ENCODE results near the gene BBIP1. TPM values are rescaled to one million over a fixed set of nuclear protein-coding genes. Genes with fewer than 3 reads are reported as not detected.

Gene BBIP1
- total RNA-seq, 2 experiments from 2014 or later: 36.9 to 39.5 TPM

- POLR2A ChIA-PET: no interaction called here
- CTCF ChIA-PET: interaction anchor here (1.0 to 1.1 kb wide), 3 partner anchors 22 to 106 kb away, joined by 3 read pairs; no protein-coding TSS in a partner anchor
Observed at GRCh38 chr10:110893559-110894179, 25.3 kb downstream of the BBIP1 start.

- ChIA-PET CTCF (interaction anchor here (0.5 kb wide), 1 partner anchor 89 kb away, joined by 3 read pairs; no protein-coding TSS in a partner anchor), POLR2A (no interaction called here)
Observed at GRCh38 chr10:110892602-110893288, 26.2 kb downstream of the BBIP1 start.

- ChIA-PET CTCF (interaction anchor here (1.0 kb wide), 1 partner anchor 31 kb away, joined by 4 read pairs; the partner anchor contains the start of gene BBIP1), POLR2A (no interaction called here)
Observed at GRCh38 chr10:110887560-110887959, 31.4 kb downstream of the BBIP1 start.

- CTCF ChIA-PET: interaction anchor here (1.0 kb wide), 1 partner anchor 15 kb away, joined by 3 read pairs; the partner anchor contains the start of gene PDCD4
- POLR2A ChIA-PET: no interaction called here
Observed at GRCh38 chr10:110885932-110886674, 32.9 kb downstream of the BBIP1 start.

- CTCF ChIA-PET: interaction anchor here (0.5 to 1.4 kb wide), 3 partner anchors 8 to 81 kb away, joined by 3 read pairs; no protein-coding TSS in a partner anchor
Observed at GRCh38 chr10:110883924-110884323, 35.1 kb downstream of the BBIP1 start.

GRCh38 chr10:110881905-110882304 lies 37.1 kb downstream of the BBIP1 start:
- ChIA-PET POLR2A (no interaction called here), CTCF (interaction anchor here (1.0 to 1.8 kb wide), 2 partner anchors 22 to 209 kb away, joined by 3 to 4 read pairs; no protein-coding TSS in a partner anchor)

More at GRCh38 chr10:110883924-110884323, 35.1 kb downstream of the BBIP1 start:
- POLR2A ChIA-PET: interaction anchor here (0.6 to 1.4 kb wide), 2 partner anchors 11 to 12 kb away, joined by 3 to 4 read pairs; partner anchors contain the start of gene PDCD4

GRCh38 chr10:110881247-110881646 lies 37.7 kb downstream of the BBIP1 start:
- ChIA-PET CTCF (interaction anchor here (1.8 kb wide), 1 partner anchor 22 kb away, joined by 4 read pairs; no protein-coding TSS in a partner anchor), POLR2A (no interaction called here)

GRCh38 chr10:110880012-110880411 lies 39.0 kb downstream of the BBIP1 start:
- POLR2A ChIA-PET: no interaction called here

GRCh38 chr10:110876788-110877187 lies 42.2 kb downstream of the BBIP1 start:
- POLR2A ChIA-PET: interaction anchor here (1.3 kb wide), 1 partner anchor 42 kb away, joined by 3 read pairs; the partner anchor contains the start of genes BBIP1 and SHOC2
- CTCF ChIA-PET: no interaction called here

More at GRCh38 chr10:110880012-110880411, 39.0 kb downstream of the BBIP1 start:
- CTCF ChIA-PET: interaction anchor here (1.2 to 1.5 kb wide), 2 partner anchors 10 to 15 kb away, joined by 3 read pairs; no protein-coding TSS in a partner anchor

- CTCF ChIA-PET: interaction anchor here (1.3 kb wide), 1 partner anchor 8 kb away, joined by 3 read pairs; no protein-coding TSS in a partner anchor
- POLR2A ChIA-PET: interaction anchor here (0.7 to 1.3 kb wide), 2 partner anchors 26 to 43 kb away, joined by 3 read pairs; partner anchors contain the start of genes BBIP1 and SHOC2
Observed at GRCh38 chr10:110876000-110876399, 43.0 kb downstream of the BBIP1 start.

GRCh38 chr10:110873951-110874350 lies 45.0 kb downstream of the BBIP1 start:
- POLR2A ChIA-PET: interaction anchor here (0.6 kb wide), 1 partner anchor 9 kb away, joined by 3 read pairs; no protein-coding TSS in a partner anchor
- CTCF ChIA-PET: no interaction called here

- ChIA-PET CTCF (no interaction called here), POLR2A (interaction anchor here (0.6 to 1.0 kb wide), 6 partner anchors 9 to 661 kb away, joined by 3 to 4 read pairs (median 3); partner anchors contain the start of genes BBIP1 and SHOC2)
Observed at GRCh38 chr10:110872984-110873923, 45.7 kb downstream of the BBIP1 start.

GRCh38 chr10:110872145-110872983 lies 46.6 kb downstream of the BBIP1 start:
- ChIA-PET CTCF (no interaction called here), POLR2A (interaction anchor here (0.7 to 1.0 kb wide), 6 partner anchors 12 to 660 kb away, joined by 3 to 4 read pairs (median 3); partner anchors contain the start of genes BBIP1 and SHOC2)

- POLR2A ChIA-PET: interaction anchor here (0.6 to 0.9 kb wide), 5 partner anchors 13 to 102 kb away, joined by 3 to 5 read pairs (median 3); partner anchors contain the start of genes BBIP1 and SHOC2
- CTCF ChIA-PET: interaction anchor here (0.8 to 0.9 kb wide), 3 partner anchors 15 to 22 kb away, joined by 3 to 4 read pairs (median 3); no protein-coding TSS in a partner anchor
Observed at GRCh38 chr10:110871298-110872084, 47.5 kb downstream of the BBIP1 start, which contains the start of gene PDCD4. PDCD4 (plus strand) TSS chr10:110871928; CDS start chr10:110876028, 4,100 bp downstream.

- POLR2A ChIA-PET: interaction anchor here (0.8 to 0.9 kb wide), 2 partner anchors 48 to 97 kb away, joined by 3 to 5 read pairs; partner anchors contain the start of genes BBIP1 and SHOC2
- CTCF ChIA-PET: interaction anchor here (0.8 to 1.2 kb wide), 4 partner anchors 12 to 23 kb away, joined by 3 to 4 read pairs (median 3); no protein-coding TSS in a partner anchor
Observed at GRCh38 chr10:110870823-110871297, 48.1 kb downstream of the BBIP1 start.

- ChIA-PET POLR2A (interaction anchor here (0.6 kb wide), 1 partner anchor 26 kb away, joined by 3 read pairs; no protein-coding TSS in a partner anchor), CTCF (no interaction called here)
Observed at GRCh38 chr10:110868981-110869380, 50.0 kb downstream of the BBIP1 start.

Data from activated CD8-positive, alpha-beta memory T cell treated with anti-CD3 and anti-CD28 coated beads for 36 hours (primary cell).